VCaP (cell line): ENCODE results near the gene PLEKHG4B.

Source experiments
- H3K27ac ChIP-seq: fragments of 450-650 bp; 2 replicates; pipeline ENCODE4 v1.5.1; 2017
- CTCF ChIP-seq: fragments of 450-650 bp; conservative IDR thresholded peaks from 2 replicates; pipeline ENCODE4 v1.5.1; 2017; ENCODE audit warnings: mild to moderate bottlenecking, moderate library complexity

The PLEKHG4B gene

GRCh38 chr5:178110-178509, 86.1 kb downstream of the PLEKHG4B start:
- H3K27ac ChIP-seq: no peak overlapping the region
- TF ChIP-seq CTCF: no peak

GRCh38 chr5:179401-179800, 87.4 kb downstream of the PLEKHG4B start:
- TF ChIP-seq CTCF: no peak
- no peak overlapping the region for H3K27ac ChIP-seq

- TF ChIP-seq CTCF: no peak
- no peak overlapping the region for H3K27ac ChIP-seq
Observed at GRCh38 chr5:180286-180918, 88.4 kb downstream of the PLEKHG4B start.

GRCh38 chr5:181160-181559, 89.2 kb downstream of the PLEKHG4B start:
- H3K27ac ChIP-seq: no peak overlapping the region
- no peak for TF ChIP-seq CTCF

GRCh38 chr5:181566-181965, 89.6 kb downstream of the PLEKHG4B start:
- H3K27ac ChIP-seq: no peak overlapping the region
- no peak for TF ChIP-seq CTCF

- no peak for TF ChIP-seq CTCF
- H3K27ac ChIP-seq: no peak overlapping the region
Observed at GRCh38 chr5:182126-182525, 90.2 kb downstream of the PLEKHG4B start.

- TF ChIP-seq CTCF: no peak
- H3K27ac ChIP-seq: no peak overlapping the region
Observed at GRCh38 chr5:184471-184870, 92.5 kb downstream of the PLEKHG4B start.
